Mesodermal cell (in vitro differentiated cells): Measurements from ENCODE around the gene RALGPS1.

ENCODE experiments used
- H3K27ac ChIP-seq: 2 replicates; pipeline ENCODE4 v1.7.0; 2013; ENCODE audit warnings: mild to moderate bottlenecking, low read depth, low read length, moderate library complexity; ENCODE audit not compliant: severe bottlenecking
- H3K36me3 ChIP-seq: 2 replicates; pipeline ENCODE4 v1.7.1; 2013; ENCODE audit warnings: mild to moderate bottlenecking, low read length, moderate library complexity; ENCODE audit not compliant: control insufficient read depth, insufficient read depth
- H3K4me1 ChIP-seq: one replicate; pipeline ENCODE4 v1.7.1; 2013; ENCODE audit warnings: mild to moderate bottlenecking, low read length; ENCODE audit not compliant: insufficient read depth, control insufficient read depth, poor library complexity, severe bottlenecking
- H3K4me3 ChIP-seq: 2 replicates; pipeline ENCODE4 v1.7.0; 2013; ENCODE audit warnings: low read length, control low read depth, mild to moderate bottlenecking; ENCODE audit not compliant: insufficient read depth, poor library complexity, severe bottlenecking; ENCODE audit errors: extremely low read depth
- H3K9me3 ChIP-seq: 2 replicates; pipeline ENCODE4 v1.7.1; 2013; ENCODE audit warnings: mild to moderate bottlenecking, low read length, moderate library complexity; ENCODE audit not compliant: control insufficient read depth
- WGBS, 2 experiments: methylation state at CpG; one replicate each; pipeline ENCODE4 v1.1.5; 2013; ENCODE audit warnings: missing lambda C conversion rate in 2 of 2; ENCODE audit not compliant: insufficient coverage in 2 of 2; 5-methylcytosine and 5-hydroxymethylcytosine counted together

RALGPS1 gene

GRCh38 chr9:127090341-127090985, 175.9 kb downstream of the RALGPS1 start:
- peaks cover 7% of the 10 kb centered on the region for H3K36me3 ChIP-seq
- no peaks in the 10 kb centered on the region for H3K9me3 ChIP-seq
- H3K27ac ChIP-seq: no peak overlapping the region
- WGBS, 2 experiments: 79 to 88% methylated on average over 4 to 6 of the region's 6 CpGs
- no peak overlapping the region for H3K4me3 ChIP-seq
- H3K4me1 ChIP-seq: no peaks in the 10 kb centered on the region

GRCh38 chr9:127091526-127091925, 176.9 kb downstream of the RALGPS1 start:
- WGBS, 2 experiments: 90 to 97% methylated on average over 9 to 13 of the region's 13 CpGs
- Histone ChIP-seq H3K4me3 (no peak overlapping the region), H3K4me1 (no peaks in the 10 kb centered on the region), H3K36me3 (peaks cover 7% of the 10 kb centered on the region), H3K27ac (no peak overlapping the region), H3K9me3 (no peaks in the 10 kb centered on the region)

- no peak overlapping the region for H3K4me3 ChIP-seq
- H3K36me3 ChIP-seq: peaks cover 7% of the 10 kb centered on the region
- 94 to 100% methylated on average over 3 to 4 of the region's 11 CpGs for WGBS, 2 experiments
- no peaks in the 10 kb centered on the region for H3K4me1 ChIP-seq
- H3K9me3 ChIP-seq: no peaks in the 10 kb centered on the region
- H3K27ac ChIP-seq: no peak overlapping the region
Observed at GRCh38 chr9:127092041-127092608, 177.5 kb downstream of the RALGPS1 start.

GRCh38 chr9:127093319-127094020, 178.9 kb downstream of the RALGPS1 start:
- H3K4me3 ChIP-seq: no peak overlapping the region
- WGBS, 2 experiments: 95% methylated on average over 14 to 16 of the region's 17 CpGs
- H3K27ac ChIP-seq: no peak overlapping the region
- H3K9me3 ChIP-seq: no peaks in the 10 kb centered on the region
- peaks cover 6% of the 10 kb centered on the region for H3K36me3 ChIP-seq
- no peaks in the 10 kb centered on the region for H3K4me1 ChIP-seq

GRCh38 chr9:127095411-127095810, 180.8 kb downstream of the RALGPS1 start:
- Histone ChIP-seq H3K4me1 (no peaks in the 10 kb centered on the region), H3K27ac (no peak overlapping the region), H3K36me3 (no peaks in the 10 kb centered on the region), H3K4me3 (no peak overlapping the region), H3K9me3 (no peaks in the 10 kb centered on the region)
- 87% methylated on average over 3 of the region's 5 CpGs; no CpG with 5 or more reads in 1 of the 2 experiments for whole genome bisulfite sequencing, 2 experiments

- Histone ChIP-seq H3K4me3 (no peak overlapping the region), H3K36me3 (no peaks in the 10 kb centered on the region), H3K4me1 (no peaks in the 10 kb centered on the region), H3K27ac (no peak overlapping the region), H3K9me3 (no peaks in the 10 kb centered on the region)
- WGBS, 2 experiments: 90 to 92% methylated on average over 11 to 13 of the region's 13 CpGs
Observed at GRCh38 chr9:127096208-127096607, 181.6 kb downstream of the RALGPS1 start.

GRCh38 chr9:127097683-127098082, 183.1 kb downstream of the RALGPS1 start:
- H3K4me3 ChIP-seq: no peak overlapping the region
- WGBS, 2 experiments: 97 to 100% methylated on average over 4 of the region's 5 CpGs

GRCh38 chr9:127098916-127099553, 184.5 kb downstream of the RALGPS1 start:
- 82 to 85% methylated on average over 3 to 4 of the region's 7 CpGs for WGBS, 2 experiments
- Histone ChIP-seq H3K36me3 (no peaks in the 10 kb centered on the region), H3K9me3 (no peaks in the 10 kb centered on the region), H3K4me1 (no peaks in the 10 kb centered on the region), H3K27ac (no peak overlapping the region), H3K4me3 (no peak overlapping the region)

More at GRCh38 chr9:127097683-127098082, 183.1 kb downstream of the RALGPS1 start:
- no peaks in the 10 kb centered on the region for H3K36me3 ChIP-seq
- H3K4me1 ChIP-seq: no peaks in the 10 kb centered on the region
- H3K9me3 ChIP-seq: no peaks in the 10 kb centered on the region
- H3K27ac ChIP-seq: no peak overlapping the region

- H3K4me3 ChIP-seq: no peak overlapping the region
- no peaks in the 10 kb centered on the region for H3K9me3 ChIP-seq
- H3K4me1 ChIP-seq: no peaks in the 10 kb centered on the region
- no peaks in the 10 kb centered on the region for H3K36me3 ChIP-seq
- WGBS, 2 experiments: 100% methylated on average over 2 of the region's 3 CpGs; no CpG with 5 or more reads in 1 of the 2 experiments
- no peak overlapping the region for H3K27ac ChIP-seq
Observed at GRCh38 chr9:127099664-127100063, 185.1 kb downstream of the RALGPS1 start.

- Histone ChIP-seq H3K4me1 (no peaks in the 10 kb centered on the region), H3K9me3 (no peaks in the 10 kb centered on the region), H3K36me3 (no peaks in the 10 kb centered on the region), H3K27ac (no peak overlapping the region), H3K4me3 (no peak overlapping the region)
Observed at GRCh38 chr9:127102176-127102575, 187.6 kb downstream of the RALGPS1 start.
